HTERT RPE-1 (cell line): ENCODE measurements around the gene TMOD4.
"Not testable (repeated sequence)": the region's sequence is repeated elsewhere in the genome, so short reads cannot be mapped to it uniquely, and the experiment has no call there.

Experiments
- in situ Hi-C: fragments of 300-500 bp; cut with MboI; formaldehyde crosslinking; loops from 4 replicates; pipeline ENCODE4 v1.14.3; 2020; ENCODE audit warnings: low sequenced_read_pairs

The TMOD4 gene

GRCh38 chr1:151175863-151176262 is at the start of gene TMOD4:
Gene TMOD4, minus strand, starts transcription at chr1:151175981. Its CDS starts 1,106 bp downstream, at chr1:151174875.
- in situ Hi-C loops, result no loop called here

DNA sequence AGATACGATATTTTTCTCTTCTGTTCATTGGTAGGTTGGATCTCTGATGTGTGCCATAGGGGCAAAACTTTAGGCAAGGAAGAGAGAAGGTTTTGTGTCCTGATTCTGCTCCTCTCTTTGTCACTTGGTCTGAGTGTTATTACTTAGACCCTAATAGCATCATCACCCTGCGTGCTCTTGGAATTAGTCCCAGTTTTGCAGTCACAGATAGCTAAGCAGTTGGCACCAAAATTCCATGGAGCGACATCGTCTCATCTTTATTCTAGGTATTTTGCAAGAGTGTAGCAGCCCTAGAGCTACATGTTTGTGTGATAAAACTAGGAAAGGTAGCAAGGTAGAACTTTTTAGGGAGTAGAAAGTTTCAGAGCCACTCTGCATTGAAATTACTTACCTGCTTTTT is 46.3 kb upstream of the TMOD4 start:
- in situ Hi-C loops, result no loop called here

- in situ Hi-C loops, result no loop called here
Observed at GRCh38 chr1:151221616-151222015, 45.8 kb upstream of the TMOD4 start.

DNA sequence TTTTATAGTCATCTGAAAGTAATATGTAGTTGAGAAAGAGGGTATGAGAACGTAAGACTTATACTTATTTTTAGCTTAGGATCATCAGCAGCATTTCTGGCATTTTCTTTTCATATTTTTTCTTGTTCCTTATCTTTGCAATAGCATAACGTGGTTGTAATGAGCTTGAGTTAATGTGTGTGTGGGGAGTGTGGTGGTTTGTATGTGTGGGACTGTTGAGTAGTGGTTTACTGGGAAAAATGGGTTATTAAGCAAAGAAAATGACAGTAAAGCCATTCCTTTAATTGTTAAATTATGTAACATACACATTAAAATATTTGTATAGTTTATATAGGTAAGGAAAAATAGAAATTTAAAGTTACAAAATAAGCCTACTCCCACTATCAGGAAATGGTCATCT is 37.8 kb upstream of the TMOD4 start:
- in situ Hi-C loops, result no loop called here

- in situ Hi-C loops, result no loop called here
Observed at GRCh38 chr1:151211972-151212705, 36.4 kb upstream of the TMOD4 start.

DNA sequence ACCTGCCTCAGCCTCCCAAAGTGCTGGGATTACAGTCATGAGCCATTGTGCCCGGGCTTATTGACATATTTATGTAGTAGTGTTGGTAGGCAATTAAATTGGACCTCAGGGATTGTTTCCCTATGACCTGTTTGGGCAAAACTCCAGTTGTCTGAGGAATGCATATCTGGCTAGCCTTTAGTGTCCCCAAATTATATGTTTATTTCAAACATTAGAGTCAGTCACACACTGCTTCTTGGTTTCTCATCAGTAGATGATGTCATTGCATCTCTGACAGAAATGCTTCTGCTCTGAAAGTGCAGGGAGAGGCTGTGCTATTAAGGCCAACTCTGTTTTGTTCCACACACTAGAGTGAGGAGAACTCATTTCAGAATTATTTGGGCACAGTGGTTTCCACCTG is 35.0 kb upstream of the TMOD4 start:
- in situ Hi-C loops, result no loop called here

DNA sequence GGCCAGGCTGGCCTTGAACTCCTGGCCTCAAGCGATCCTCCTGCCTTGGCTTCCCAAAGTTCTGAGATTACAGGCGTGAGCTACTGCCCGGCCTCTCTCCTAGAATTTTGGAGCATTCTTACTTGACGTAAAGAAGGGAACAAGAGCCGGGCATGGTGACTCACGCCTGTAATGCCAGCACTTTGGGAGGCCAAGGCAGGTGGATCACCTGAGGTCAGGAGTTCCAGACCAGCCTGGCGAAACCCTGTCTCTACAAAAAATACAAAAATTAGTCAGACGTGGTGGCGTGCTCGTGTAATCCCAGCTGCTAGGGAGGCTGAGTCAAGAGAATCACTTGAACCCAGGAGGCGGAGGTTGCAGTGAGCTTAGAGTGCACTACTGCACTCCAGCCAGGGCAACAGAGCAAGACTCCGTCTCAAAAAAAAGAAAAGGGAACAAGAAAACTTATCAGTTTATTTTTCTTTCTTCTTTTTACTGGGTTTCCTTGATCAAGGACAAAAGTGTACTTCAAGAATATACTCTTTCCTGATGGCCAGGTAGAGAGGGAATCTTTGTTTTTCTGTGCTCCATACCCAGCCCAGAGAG is 29.7 kb upstream of the TMOD4 start:
- in situ Hi-C loops, result not testable (repeated sequence)

DNA sequence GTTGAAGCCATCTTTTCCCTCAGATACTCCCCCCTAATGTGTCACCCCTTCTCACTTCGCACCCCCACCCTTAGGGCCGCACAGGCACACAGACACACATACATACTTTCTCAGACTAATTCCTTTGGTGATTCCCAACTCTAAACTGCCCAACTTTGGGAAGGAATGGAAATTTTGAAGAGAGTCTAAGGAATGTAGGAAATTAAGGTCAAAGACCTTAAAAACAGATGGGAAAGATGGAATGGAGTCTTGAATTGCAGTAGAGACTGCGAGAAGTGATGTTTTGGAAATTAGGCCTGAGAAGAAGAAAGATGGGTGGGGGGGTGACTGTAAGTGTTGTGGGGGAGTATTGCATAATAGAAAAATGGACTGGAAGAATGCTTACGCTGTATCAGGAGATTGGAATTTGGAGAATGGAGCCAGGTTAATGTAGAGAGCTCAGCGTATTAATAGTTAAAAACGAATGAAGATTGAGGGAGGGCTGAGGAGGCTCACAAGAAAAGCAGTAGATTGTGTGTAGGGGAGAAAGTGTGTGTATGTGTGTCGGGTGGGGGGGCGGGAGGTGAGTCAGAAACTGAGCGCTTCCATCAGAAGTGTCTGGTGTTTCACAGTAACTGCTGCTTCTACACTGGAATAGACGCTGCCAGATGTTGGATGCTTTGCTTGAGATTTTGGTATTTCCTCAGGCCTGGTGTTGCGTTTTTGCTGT is 24.2 kb upstream of the TMOD4 start:
- in situ Hi-C loops, result no loop called here

DNA sequence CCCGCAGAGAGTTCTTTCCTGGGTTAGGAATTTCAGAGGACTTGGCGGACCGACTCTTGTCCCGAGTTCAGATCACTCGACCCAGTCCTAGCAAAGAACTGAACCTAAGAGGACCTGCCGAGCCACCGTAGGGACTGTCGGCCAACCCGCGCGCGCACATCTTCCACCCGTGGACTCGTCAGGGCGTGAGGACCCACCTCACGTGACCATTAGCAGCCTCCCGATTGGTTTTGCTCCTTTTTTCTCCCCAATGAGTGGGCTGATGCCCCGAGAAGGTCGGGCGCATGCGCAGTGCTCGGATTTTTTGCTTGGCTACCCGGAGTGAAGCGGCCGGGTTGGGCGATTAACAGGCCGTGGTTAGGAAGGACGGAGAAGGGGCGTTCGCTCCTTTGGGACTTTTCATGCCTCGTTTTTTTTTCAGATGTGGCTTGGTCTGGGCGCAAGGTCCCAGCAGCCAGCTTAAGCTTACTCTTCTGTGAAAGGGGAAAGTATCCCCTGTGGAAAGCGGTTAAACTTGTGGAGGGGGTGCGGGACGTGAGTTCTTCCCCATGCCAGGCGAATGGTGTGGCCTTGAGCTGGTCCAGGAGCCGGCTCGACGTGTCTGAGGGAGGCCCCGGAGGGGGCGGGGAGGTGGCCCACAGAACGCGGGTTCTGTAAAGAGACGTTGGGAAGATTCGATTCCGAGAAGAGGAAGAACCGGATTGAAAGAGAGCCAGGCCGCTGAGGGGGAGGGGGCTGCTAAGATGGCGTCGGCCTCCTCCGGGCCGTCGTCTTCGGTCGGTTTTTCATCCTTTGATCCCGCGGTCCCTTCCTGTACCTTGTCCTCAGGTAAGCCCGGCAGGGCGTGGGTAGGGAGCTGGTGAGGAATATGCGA is 22.7 kb upstream of the TMOD4 start, which contains the start of gene PIP5K1A:
Gene PIP5K1A, plus strand, starts transcription at position 299 of the 874 bp plus-strand sequence. Its CDS starts 445 bp downstream, at position 744.
- in situ Hi-C loops, result no loop called here

DNA sequence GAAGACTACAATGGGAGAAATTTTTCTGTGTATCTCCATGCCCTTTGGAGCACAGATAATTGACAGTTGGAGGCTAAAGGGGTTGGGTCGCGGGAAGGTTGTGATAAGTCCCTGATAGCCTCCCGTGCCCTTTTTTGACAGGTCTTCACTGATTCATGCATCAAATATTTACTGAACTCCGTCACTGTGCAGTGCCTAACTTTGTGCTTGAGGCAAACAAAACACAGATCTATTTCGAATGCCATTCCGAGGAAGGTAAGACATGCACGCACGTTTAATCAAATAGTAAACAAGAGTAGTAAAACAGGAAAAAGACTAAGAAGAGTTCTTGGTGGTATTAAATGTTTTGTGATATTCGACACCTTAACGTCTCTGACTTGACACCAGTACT is 22.1 kb upstream of the TMOD4 start:
- in situ Hi-C loops, result no loop called here

DNA sequence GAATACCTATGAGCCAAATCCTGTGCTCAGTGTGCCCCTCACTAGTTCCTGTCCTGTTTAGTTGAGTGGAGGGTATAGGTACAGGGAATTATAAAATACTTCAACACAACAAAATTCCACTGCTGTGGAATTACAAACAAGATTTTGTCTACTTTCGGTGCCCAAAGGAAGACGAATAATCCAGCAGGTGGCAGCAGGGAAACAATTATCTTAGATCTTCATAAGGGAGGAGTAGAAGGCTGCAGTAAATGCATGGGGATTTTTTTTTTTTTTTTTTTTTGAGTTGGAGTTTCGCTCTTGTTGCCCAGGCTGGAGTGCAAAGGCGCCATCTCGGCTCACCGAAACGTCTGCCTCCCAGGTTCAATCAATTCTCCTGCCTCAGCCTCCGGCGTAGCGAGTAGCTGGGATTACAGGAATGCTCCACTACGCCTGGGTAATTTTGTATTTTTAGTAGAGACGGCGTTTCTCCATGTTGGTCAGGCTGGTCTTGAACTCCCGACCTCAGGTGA is 20.6 kb upstream of the TMOD4 start:
- in situ Hi-C loops, result no loop called here

DNA sequence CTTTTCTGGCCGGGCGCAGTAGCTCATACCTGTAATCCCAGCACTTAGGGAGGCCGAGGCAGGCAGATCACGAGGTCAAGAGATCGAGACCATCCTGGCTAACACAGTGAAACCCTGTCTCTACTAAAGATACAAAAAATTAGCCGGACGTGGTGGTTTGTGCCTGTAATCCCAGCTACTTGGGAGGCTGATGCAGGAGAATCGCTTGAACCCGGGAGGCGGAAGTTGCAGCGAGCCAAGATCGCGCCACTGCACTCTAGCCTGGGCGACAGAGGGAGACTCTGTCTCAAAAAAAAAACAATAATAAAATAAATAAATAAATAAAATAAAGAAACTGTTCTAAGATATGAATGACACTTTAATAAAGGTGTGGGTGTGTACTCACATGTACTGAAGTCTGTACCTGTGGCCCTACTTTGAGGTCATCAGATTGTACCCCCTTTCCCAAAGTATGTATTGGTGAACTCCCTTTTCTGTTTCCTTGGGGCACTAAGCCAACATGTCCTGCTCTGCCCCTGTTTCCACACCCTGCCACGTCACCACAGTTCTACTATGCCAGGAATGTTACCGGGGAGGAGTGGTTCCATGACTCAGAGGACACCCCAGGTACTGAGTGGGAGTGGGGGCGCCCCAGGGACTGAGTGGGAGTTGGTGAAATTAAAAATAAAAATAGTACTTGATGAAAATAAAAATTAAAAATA is 19.3 kb upstream of the TMOD4 start:
- in situ Hi-C loops, result not testable (repeated sequence)

GRCh38 chr1:151193856-151194255 is 18.1 kb upstream of the TMOD4 start:
- in situ Hi-C loops, result no loop called here

DNA sequence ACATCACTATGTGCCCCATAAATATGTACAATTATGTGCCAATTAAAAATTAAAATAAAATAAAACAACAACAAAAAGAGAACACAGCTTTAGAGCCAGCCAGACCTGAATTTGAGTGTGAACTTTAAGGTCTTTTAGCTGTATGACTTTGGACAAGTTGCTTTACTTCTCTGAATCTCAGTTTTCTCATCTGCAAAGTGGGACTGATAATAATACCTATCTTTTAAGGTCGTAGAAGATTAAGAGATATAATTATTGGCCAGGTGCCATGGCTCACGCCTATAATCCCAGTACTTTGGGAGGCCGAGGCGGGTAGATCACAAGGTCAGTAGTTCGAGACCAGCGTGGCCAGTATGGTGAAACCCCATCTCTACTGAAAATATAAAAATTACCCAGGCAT is 17.5 kb upstream of the TMOD4 start:
- in situ Hi-C loops, result no loop called here

GRCh38 chr1:151192047-151192446 is 16.3 kb upstream of the TMOD4 start:
- in situ Hi-C loops, result no loop called here

GRCh38 chr1:151189637-151190445 is 14.1 kb upstream of the TMOD4 start, which contains the start of gene VPS72:
Gene VPS72, minus strand, starts transcription at chr1:151190197. Its CDS starts 76 bp downstream, at chr1:151190121.
- in situ Hi-C loops, result no loop called here

GRCh38 chr1:151188667-151189066 is 12.9 kb upstream of the TMOD4 start:
- in situ Hi-C loops, result not testable (repeated sequence)

GRCh38 chr1:151187205-151187604 is 11.4 kb upstream of the TMOD4 start:
- in situ Hi-C loops, result no loop called here

GRCh38 chr1:151184211-151184610 is 8.4 kb upstream of the TMOD4 start:
- in situ Hi-C loops, result no loop called here
